T47D (cell line): Measurements from ENCODE around the gene RXFP3.
A peak's percentile ranks its signal among the peaks of the same experiment; 100 is the strongest.
"Not testable (repeated sequence)": the region's sequence is repeated elsewhere in the genome, so short reads cannot be mapped to it uniquely, and the experiment has no call there.

ENCODE experiments used
- DNase-seq, 2 experiments: peaks; one replicate each; pipeline versions ENCODE4 v3.0.0 to v3.0.0-alpha.2; 2011 to 2012; ENCODE audit warnings: low read depth in 1 of 2, low spot score in 1 of 2
- JUND ChIP-seq: IDR thresholded peaks from 2 replicates; pipeline ENCODE4 v1.6.1; 2012; ENCODE audit warnings: low read depth
- in situ Hi-C: cut with HindIII; loops from 2 replicates; pipeline ENCODE4 v1.10.0; 2016; ENCODE audit warnings: low sequenced_read_pairs, low pct_unique_long_range_greater_than_20kb

Gene RXFP3

GRCh38 chr5:33936381-33937016 lies at the start of gene RXFP3:
RXFP3 (plus strand) TSS chr5:33936386; CDS start chr5:33936741, 355 bp downstream.
- DNase-seq = no peak
- no peak for TF ChIP-seq JUND
- in situ Hi-C loops = no loop called here

- no peak for DNase-seq
- in situ Hi-C loops = no loop called here
- no peak for TF ChIP-seq JUND
Measured at GRCh38 chr5:33887268-33887667, 48.9 kb upstream of the RXFP3 start.

GRCh38 chr5:33888587-33888986 lies 47.6 kb upstream of the RXFP3 start:
- in situ Hi-C loops = no loop called here
- no peak for DNase-seq
- TF ChIP-seq JUND = no peak

GRCh38 chr5:33890131-33891032 lies 45.8 kb upstream of the RXFP3 start:
- TF ChIP-seq JUND = no peak
- in situ Hi-C loops = no loop called here
- peak; percentile 26 to 62 for DNase-seq

- TF ChIP-seq JUND = no peak
- in situ Hi-C loops = no loop called here
- DNase-seq = no peak
Measured at GRCh38 chr5:33891446-33891787, 44.8 kb upstream of the RXFP3 start.

- no peak for TF ChIP-seq JUND
- no peak for DNase-seq
- in situ Hi-C loops = no loop called here
Measured at GRCh38 chr5:33891788-33892619, 44.2 kb upstream of the RXFP3 start, which contains the start of gene ADAMTS12. ADAMTS12 (minus strand) TSS chr5:33891990; CDS start chr5:33891856, 134 bp downstream.

- in situ Hi-C loops = no loop called here
- DNase-seq = peak in 1 of 2 experiments; percentile 16
- TF ChIP-seq JUND = no peak
Measured at GRCh38 chr5:33892620-33893137, 43.5 kb upstream of the RXFP3 start.

- TF ChIP-seq JUND = no peak
- DNase-seq = no peak
- in situ Hi-C loops = no loop called here
Measured at GRCh38 chr5:33894566-33894965, 41.6 kb upstream of the RXFP3 start.

GRCh38 chr5:33901156-33901555 lies 35.0 kb upstream of the RXFP3 start:
- no peak for TF ChIP-seq JUND
- in situ Hi-C loops = no loop called here
- DNase-seq = no peak

GRCh38 chr5:33903118-33903517 lies 33.1 kb upstream of the RXFP3 start:
- no peak for TF ChIP-seq JUND
- no peak for DNase-seq
- in situ Hi-C loops = no loop called here

GRCh38 chr5:33905381-33905780 lies 30.8 kb upstream of the RXFP3 start:
- TF ChIP-seq JUND = no peak
- DNase-seq = no peak
- in situ Hi-C loops = no loop called here

GRCh38 chr5:33906248-33906647 lies 29.9 kb upstream of the RXFP3 start:
- DNase-seq = peak in 1 of 2 experiments; percentile 18
- in situ Hi-C loops = not testable (repeated sequence)

GRCh38 chr5:33914844-33915243 lies 21.3 kb upstream of the RXFP3 start:
- not testable (repeated sequence) for DNase-seq

More at GRCh38 chr5:33914844-33915243, 21.3 kb upstream of the RXFP3 start:
- in situ Hi-C loops = not testable (repeated sequence)
